ENCODE results near the gene QARS1. TPM values are rescaled to one million over a fixed set of nuclear protein-coding genes. Genes with fewer than 3 reads are reported as not detected.

The QARS1 gene
- total and polyA plus RNA-seq, 10 of the 15 experiments (the other 5 are each of a cell fraction or from before 2014, with no cell fraction given) = 168 to 476 (median 318) TPM

- Histone ChIP-seq H3K27me3 (replicated peaks in 1 of 2; ENCODE audit: control insufficient read depth in 2 of 2, insufficient read depth in 2 of 2, low read length in 1 of 2) (no peaks in the 10 kb centered on the region), H3K4me3 (no peak overlapping the region), H3K4me1 (ENCODE audit: control insufficient read depth, insufficient read depth, low read length) (no peaks in the 10 kb centered on the region), H3K9ac (ENCODE audit: control insufficient read depth, insufficient read depth, low read length) (no peak overlapping the region), H3K79me2 (ENCODE audit: control insufficient read depth, insufficient read depth, low read length) (no peaks in the 10 kb centered on the region), H3K4me2 (ENCODE audit: control insufficient read depth, insufficient read depth) (no peak overlapping the region), H2AFZ (ENCODE audit: control insufficient read depth, low read depth, low read length) (no peak overlapping the region), H3K36me3 (ENCODE audit: control insufficient read depth in 2 of 2, insufficient read depth in 2 of 2, low read length in 1 of 2) (no peaks in the 10 kb centered on the region), H3K27ac (ENCODE audit: control insufficient read depth, insufficient read depth) (no peak overlapping the region), H4K20me1 (ENCODE audit: control insufficient read depth, insufficient read depth) (no peaks in the 10 kb centered on the region), H3K9me3 (replicated peaks; ENCODE audit: control insufficient read depth, insufficient read depth, low read length) (no peaks in the 10 kb centered on the region; the same call in 2 of the 3 replicates)
- 34% methylated on average over 3 of the region's 3 CpGs for WGBS (ENCODE audit: insufficient coverage, insufficient replicate concordance, low lambda C conversion rate, missing lambda C conversion rate)
- DNase-seq (ENCODE audit: low read depth, low spot score) (no peak), ATAC-seq (no peak), FAIRE-seq (no peak)
- ChIA-PET SMC1A (ENCODE audit: uncharacterized antibody, unreplicated experiment) (no interaction called here), POLR2A (interaction anchor here (0.6 kb wide), 1 partner anchor 8 kb away, joined by 5 read pairs; no protein-coding TSS in a partner anchor), CTCF (no interaction called here), RAD21 (ENCODE audit: unreplicated experiment) (no interaction called here)
- in situ Hi-C loops (cut with MboI) (no loop called here), intact Hi-C loops (cut with micrococcal nuclease; ENCODE audit: unreplicated experiment) (no loop called here)
- no peak for TF ChIP-seq SUZ12 (IDR thresholded peaks at IDR 0.05; ENCODE audit: unreplicated experiment)
- BruUV-seq (replicated peaks) = no TSS peak
These were observed 35.5 kb upstream of the QARS1 start for GRCh38 chr3:49140080-49140479.

- ChIA-PET CTCF (interaction anchor here (1.0 kb wide), 1 partner anchor 10 kb away, joined by 3 read pairs; no protein-coding TSS in a partner anchor), RAD21 (ENCODE audit: unreplicated experiment) (no interaction called here), POLR2A (no interaction called here), SMC1A (ENCODE audit: uncharacterized antibody, unreplicated experiment) (no interaction called here)
- ATAC-seq (no peak), FAIRE-seq (no peak), DNase-seq (ENCODE audit: low read depth, low spot score) (no peak)
- no TSS peak for BruUV-seq (replicated peaks)
- no peak for TF ChIP-seq ZBTB33 (IDR thresholded peaks at IDR 0.05)
- TF ChIP-seq SREBF2 (IDR thresholded peaks at IDR 0.05; ENCODE audit: low read length) = no peak
- no peak for TF ChIP-seq CEBPZ (IDR thresholded peaks at IDR 0.05; ENCODE audit: low read depth, low read length)
- no peak for TF ChIP-seq MAX (IDR thresholded peaks at IDR 0.05; ENCODE audit: low read depth, low read length)
- TF ChIP-seq TCF12 (IDR thresholded peaks at IDR 0.05; ENCODE audit: low read depth, low read length) = no peak
- TF ChIP-seq CEBPB (IDR thresholded peaks at IDR 0.05; ENCODE audit: borderline replicate concordance in 1 of 2, low read depth in 2 of 2, low read length in 2 of 2) = no peak
- TF ChIP-seq SMC3 (IDR thresholded peaks at IDR 0.05; ENCODE audit: borderline replicate concordance, low read length) = no peak
- no peak for TF ChIP-seq HDAC6 (IDR thresholded peaks at IDR 0.05; ENCODE audit: unreplicated experiment)
- Histone ChIP-seq H3K4me3 (no peak overlapping the region), H4K20me1 (ENCODE audit: control insufficient read depth, insufficient read depth) (no peaks in the 10 kb centered on the region), H3K79me2 (ENCODE audit: control insufficient read depth, insufficient read depth, low read length) (no peaks in the 10 kb centered on the region), H3K36me3 (ENCODE audit: control insufficient read depth in 2 of 2, insufficient read depth in 2 of 2, low read length in 1 of 2) (no peaks in the 10 kb centered on the region), H3K9me3 (replicated peaks; ENCODE audit: control insufficient read depth, insufficient read depth, low read length) (no peaks in the 10 kb centered on the region), H3K9ac (ENCODE audit: control insufficient read depth, insufficient read depth, low read length) (no peak overlapping the region), H3K27me3 (replicated peaks in 1 of 2; ENCODE audit: control insufficient read depth in 2 of 2, insufficient read depth in 2 of 2, low read length in 1 of 2) (peaks cover 3 to 4% of the 10 kb centered on the region in 2 experiments; a peak in 2 of 4 replicates), H2AFZ (ENCODE audit: control insufficient read depth, low read depth, low read length) (no peak overlapping the region), H3K4me1 (ENCODE audit: control insufficient read depth, insufficient read depth, low read length) (no peaks in the 10 kb centered on the region), H3K4me2 (ENCODE audit: control insufficient read depth, insufficient read depth) (no peak overlapping the region), H3K27ac (ENCODE audit: control insufficient read depth, insufficient read depth) (no peak overlapping the region)
- intact Hi-C loops (cut with micrococcal nuclease; ENCODE audit: unreplicated experiment) (no loop called here), in situ Hi-C loops (cut with MboI) (no loop called here)
- WGBS (ENCODE audit: insufficient coverage, insufficient replicate concordance, low lambda C conversion rate, missing lambda C conversion rate) = 11% methylated on average over 4 of the region's 4 CpGs
These were observed 30.9 kb upstream of the QARS1 start for GRCh38 chr3:49135499-49135898.
